Transverse colon (tissue), 4 donors: ENCODE results near the gene ECHDC3.

Source experiments
- EP300 ChIP-seq: sonication (generic); formaldehyde crosslinking; IDR thresholded peaks from one replicate; pipeline ENCODE4 v1.6.1; 2017; ENCODE audit warnings: antibody characterized with exemption, low read depth
- POLR2A ChIP-seq: fragments of 450-650 bp; IDR thresholded peaks from one replicate; pipeline ENCODE4 v1.6.1; 2016; ENCODE audit warnings: antibody characterized with exemption, mild to moderate bottlenecking, moderate library complexity
- POLR2AphosphoS5 ChIP-seq, 3 donors: sonication (generic); formaldehyde crosslinking; IDR thresholded peaks; one replicate each; pipeline ENCODE4 v1.6.1; 2016; ENCODE audit warnings: antibody characterized with exemption in 3 of 3
- TF ChIP-seq, protein P1 (sequence below), 5 experiments: fragments of 200-600 bp in 3 of 5; fragments of 450-650 bp in 2 of 5; sonication (generic) in 3 of 5; IDR thresholded peaks; 1 replicate in 2 of 5; 2 replicates in 3 of 5; pipeline ENCODE4 v1.5.1; 2016 to 2017; ENCODE audit warnings: antibody characterized with exemption in 5 of 5, inconsistent platforms in 3 of 5, mild to moderate bottlenecking in 2 of 5, moderate library complexity in 1 of 5

DNA sequence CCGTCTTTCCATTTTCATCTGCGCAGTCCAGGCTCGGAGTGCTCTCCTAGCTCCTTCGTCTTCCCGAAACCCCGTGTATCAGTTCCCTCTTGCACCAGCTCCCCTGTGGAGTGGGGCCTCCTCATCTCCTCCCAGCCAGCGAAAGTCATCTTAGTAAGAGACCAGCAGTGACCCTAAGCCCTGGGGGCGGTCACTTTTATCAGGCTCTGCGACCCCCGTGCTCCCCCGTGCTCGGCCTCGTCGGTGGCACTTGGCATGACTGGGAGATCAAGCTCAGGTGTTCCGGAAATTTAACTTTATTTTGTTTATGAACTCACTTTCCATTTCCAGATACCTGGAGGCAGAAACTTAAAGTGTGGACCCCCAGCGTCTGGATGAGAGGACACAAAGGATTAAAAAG lies 574 bp upstream of the ECHDC3 start:
- TF ChIP-seq, protein P1, sequence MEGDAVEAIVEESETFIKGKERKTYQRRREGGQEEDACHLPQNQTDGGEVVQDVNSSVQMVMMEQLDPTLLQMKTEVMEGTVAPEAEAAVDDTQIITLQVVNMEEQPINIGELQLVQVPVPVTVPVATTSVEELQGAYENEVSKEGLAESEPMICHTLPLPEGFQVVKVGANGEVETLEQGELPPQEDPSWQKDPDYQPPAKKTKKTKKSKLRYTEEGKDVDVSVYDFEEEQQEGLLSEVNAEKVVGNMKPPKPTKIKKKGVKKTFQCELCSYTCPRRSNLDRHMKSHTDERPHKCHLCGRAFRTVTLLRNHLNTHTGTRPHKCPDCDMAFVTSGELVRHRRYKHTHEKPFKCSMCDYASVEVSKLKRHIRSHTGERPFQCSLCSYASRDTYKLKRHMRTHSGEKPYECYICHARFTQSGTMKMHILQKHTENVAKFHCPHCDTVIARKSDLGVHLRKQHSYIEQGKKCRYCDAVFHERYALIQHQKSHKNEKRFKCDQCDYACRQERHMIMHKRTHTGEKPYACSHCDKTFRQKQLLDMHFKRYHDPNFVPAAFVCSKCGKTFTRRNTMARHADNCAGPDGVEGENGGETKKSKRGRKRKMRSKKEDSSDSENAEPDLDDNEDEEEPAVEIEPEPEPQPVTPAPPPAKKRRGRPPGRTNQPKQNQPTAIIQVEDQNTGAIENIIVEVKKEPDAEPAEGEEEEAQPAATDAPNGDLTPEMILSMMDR (IDR thresholded peaks at IDR 0.05), result no peak
- TF ChIP-seq POLR2A, result no peak
- TF ChIP-seq EP300, result no peak
- TF ChIP-seq POLR2AphosphoS5 (IDR thresholded peaks at IDR 0.05), result no peak
